HFFc6 (cell line): ENCODE results near the gene ARHGAP32. TPM values are rescaled to one million over a fixed set of nuclear protein-coding genes. Genes with fewer than 3 reads are reported as not detected.

ENCODE experiments used
- DNase-seq: peaks from one replicate; pipeline ENCODE4 v3.0.0-alpha.2; 2018
- H3K27ac Mint-ChIP-seq: 2 replicates; pipeline ENCODE4 v1.8.0; 2020; ENCODE audit warnings: mild to moderate bottlenecking, mixed read lengths
- H3K27me3 Mint-ChIP-seq: 2 replicates; pipeline ENCODE4 v1.8.0; 2021; ENCODE audit warnings: mild to moderate bottlenecking, moderate library complexity, mixed read lengths; ENCODE audit not compliant: insufficient read depth
- H3K36me3 Mint-ChIP-seq: 2 replicates; pipeline ENCODE4 v1.8.0; 2021; ENCODE audit warnings: low read depth, mixed read lengths
- H3K4me1 Mint-ChIP-seq: 2 replicates; pipeline ENCODE4 v1.8.0; 2020; ENCODE audit warnings: low read depth, mixed read lengths
- H3K4me3 Mint-ChIP-seq: 2 replicates; pipeline ENCODE4 v1.8.0; 2020; ENCODE audit warnings: mild to moderate bottlenecking, moderate library complexity, mixed read lengths
- H3K9me3 Mint-ChIP-seq: 2 replicates; pipeline ENCODE4 v1.8.0; 2020; ENCODE audit warnings: mild to moderate bottlenecking, mixed read lengths
- long read RNA-seq: library from polyadenylated mRNA; unstranded; transcript quantifications from one replicate; pipeline ENCODE4 v2.0.0, GENCODE V29; 2019
- total RNA-seq, 6 experiments: library from RNA; stranded (reverse); fragmentation: NEBNext Ultra II Directional; extraction: Animal tissue kit (Norgen Biotek cat#: 25700); gene quantifications; 2 replicates in 1 of 6; 3 replicates in 5 of 6; pipeline ENCODE4 v1.2.3, GENCODE V29; 2021
- TF ChIP-seq, protein P1 (sequence below): fragments of 200-600 bp; sonication (generic); IDR thresholded peaks from 2 replicates; pipeline ENCODE4 v1.5.0; 2021; ENCODE audit warnings: antibody characterized with exemption, mild to moderate bottlenecking

Gene ARHGAP32
- 1 to 10 TPM; 7.6 to 8.7 (median 8.0) TPM for total RNA-seq
- long read RNA-seq, partial matches to known transcripts, result 0 of 1 reads
- long read RNA-seq, other reads (novel, unspliced or antisense), result 1 of 1 reads

DNA sequence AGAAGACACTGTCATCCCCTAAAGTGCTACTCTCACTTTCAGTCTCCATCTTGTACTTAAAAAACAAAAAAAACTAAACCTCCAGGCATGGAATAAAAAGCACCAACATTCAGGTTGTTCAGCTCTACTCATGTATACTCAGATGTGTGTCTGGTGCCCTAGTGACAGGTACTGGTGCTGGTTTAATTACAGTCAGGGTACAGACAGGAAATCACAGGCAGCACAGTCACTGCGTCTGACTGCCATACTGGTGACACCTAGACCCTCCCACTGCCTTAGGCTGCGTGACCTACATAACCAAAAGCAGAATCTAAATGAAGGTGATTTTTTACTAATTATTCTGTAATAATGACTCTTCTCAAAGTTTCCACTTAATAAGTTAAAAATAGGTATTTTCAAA, at the start of gene ARHGAP32:
ARHGAP32 (minus strand) TSS at position 176 of the 400 bp plus-strand sequence; CDS start at position 49, 127 bp downstream.
- TF ChIP-seq, protein P1, sequence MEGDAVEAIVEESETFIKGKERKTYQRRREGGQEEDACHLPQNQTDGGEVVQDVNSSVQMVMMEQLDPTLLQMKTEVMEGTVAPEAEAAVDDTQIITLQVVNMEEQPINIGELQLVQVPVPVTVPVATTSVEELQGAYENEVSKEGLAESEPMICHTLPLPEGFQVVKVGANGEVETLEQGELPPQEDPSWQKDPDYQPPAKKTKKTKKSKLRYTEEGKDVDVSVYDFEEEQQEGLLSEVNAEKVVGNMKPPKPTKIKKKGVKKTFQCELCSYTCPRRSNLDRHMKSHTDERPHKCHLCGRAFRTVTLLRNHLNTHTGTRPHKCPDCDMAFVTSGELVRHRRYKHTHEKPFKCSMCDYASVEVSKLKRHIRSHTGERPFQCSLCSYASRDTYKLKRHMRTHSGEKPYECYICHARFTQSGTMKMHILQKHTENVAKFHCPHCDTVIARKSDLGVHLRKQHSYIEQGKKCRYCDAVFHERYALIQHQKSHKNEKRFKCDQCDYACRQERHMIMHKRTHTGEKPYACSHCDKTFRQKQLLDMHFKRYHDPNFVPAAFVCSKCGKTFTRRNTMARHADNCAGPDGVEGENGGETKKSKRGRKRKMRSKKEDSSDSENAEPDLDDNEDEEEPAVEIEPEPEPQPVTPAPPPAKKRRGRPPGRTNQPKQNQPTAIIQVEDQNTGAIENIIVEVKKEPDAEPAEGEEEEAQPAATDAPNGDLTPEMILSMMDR, result no peak
- Mint-ChIP-seq H3K27me3 (no peaks in the 10 kb centered on the region), H3K36me3 (peaks cover under 1% of the 10 kb centered on the region; the same call in 1 of the 2 replicates), H3K4me1 (no peaks in the 10 kb centered on the region), H3K27ac (no peak within 1 kb of the TSS), H3K9me3 (no peaks in the 10 kb centered on the region), H3K4me3 (no peak within 1 kb of the TSS)
- DNase-seq, result no peak

DNA sequence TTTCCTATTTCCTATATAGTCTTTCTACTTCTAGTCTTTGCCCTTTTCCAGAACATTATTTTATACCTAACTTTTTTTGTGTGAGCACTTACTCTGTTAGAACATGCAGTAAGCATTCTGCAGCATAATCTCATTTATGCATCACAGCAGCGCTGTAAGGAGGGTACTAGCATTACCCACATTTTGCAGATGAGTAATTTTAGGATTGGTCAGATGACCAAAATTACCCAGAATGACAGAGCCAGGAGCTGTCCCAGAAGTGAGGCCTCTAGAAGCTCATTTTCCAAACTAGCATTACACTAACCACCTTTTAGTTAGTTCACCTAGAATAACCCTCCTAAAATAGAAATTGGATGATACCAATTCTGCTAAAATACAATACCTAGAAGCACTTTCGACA, 47.1 kb upstream of the ARHGAP32 start:
- Mint-ChIP-seq H3K9me3 (no peaks in the 10 kb centered on the region), H3K4me3 (no peak overlapping the region), H3K27me3 (peaks cover 1% of the 10 kb centered on the region; the same call in 1 of the 2 replicates), H3K4me1 (no peaks in the 10 kb centered on the region; the same call in 1 of the 2 replicates), H3K27ac (no peak overlapping the region), H3K36me3 (peaks cover 12% of the 10 kb centered on the region)
- TF ChIP-seq, protein P1, result no peak
- DNase-seq, result no peak

DNA sequence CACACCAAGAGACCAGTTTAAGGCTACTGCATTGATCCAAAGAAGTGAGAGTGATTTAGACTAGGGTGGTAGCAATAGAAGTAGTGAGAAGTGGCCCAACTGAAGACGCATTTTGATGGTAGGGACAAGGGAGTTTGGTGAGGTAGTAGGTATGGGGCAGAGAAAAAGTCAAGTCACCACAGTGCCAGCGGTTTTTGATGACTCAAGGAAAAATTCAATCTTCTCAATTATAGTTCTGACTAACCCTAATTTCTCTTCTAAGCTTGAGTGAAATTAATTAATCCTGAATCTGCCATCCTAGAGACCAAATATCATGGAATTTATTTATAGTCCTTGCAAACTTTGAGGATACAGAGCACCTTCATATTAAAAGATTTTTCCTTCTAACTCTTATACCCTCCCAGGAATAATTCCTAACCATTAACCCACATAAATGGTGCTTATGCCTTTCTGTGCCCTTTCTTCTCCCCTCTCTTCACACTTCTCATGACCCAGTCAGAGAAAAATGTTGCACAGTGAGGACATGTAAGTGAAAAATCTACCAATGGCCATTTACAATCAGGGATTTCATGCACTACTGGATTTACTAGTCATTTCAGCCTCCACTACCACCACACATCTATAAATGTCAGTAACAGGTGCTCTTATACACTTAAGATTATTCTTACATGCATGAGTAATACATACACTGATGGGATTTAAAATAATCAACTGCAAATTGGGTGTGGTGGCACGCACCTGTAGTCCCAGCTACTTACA, 45.9 kb upstream of the ARHGAP32 start:
- Mint-ChIP-seq H3K27me3 (no peaks in the 10 kb centered on the region), H3K9me3 (no peaks in the 10 kb centered on the region), H3K36me3 (peaks cover 12% of the 10 kb centered on the region), H3K4me1 (no peaks in the 10 kb centered on the region; the same call in 1 of the 2 replicates), H3K4me3 (no peak overlapping the region), H3K27ac (no peak overlapping the region)
- no peak for DNase-seq
- TF ChIP-seq, protein P1, result no peak

DNA sequence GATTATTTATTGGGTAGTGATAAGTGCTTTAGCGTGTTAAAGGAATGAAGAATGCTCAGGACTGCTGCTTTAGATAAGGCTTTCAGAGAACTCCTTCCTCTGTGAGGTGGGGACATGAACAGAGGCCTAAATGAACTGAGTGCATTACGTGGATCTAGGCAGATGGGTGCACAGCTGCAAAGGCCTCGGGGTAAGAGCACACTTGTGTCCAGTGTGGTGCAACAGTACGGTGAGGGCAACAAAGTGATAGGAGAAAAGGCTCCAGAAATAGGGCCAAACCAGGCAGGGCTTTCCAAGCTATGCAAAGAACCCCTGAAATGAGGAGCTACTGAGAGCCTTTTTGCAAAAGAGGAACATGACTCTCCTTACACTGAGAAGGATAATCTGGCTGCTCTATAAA, 45.3 kb upstream of the ARHGAP32 start:
- no peaks in the 10 kb centered on the region for H3K9me3 Mint-ChIP-seq

DNA sequence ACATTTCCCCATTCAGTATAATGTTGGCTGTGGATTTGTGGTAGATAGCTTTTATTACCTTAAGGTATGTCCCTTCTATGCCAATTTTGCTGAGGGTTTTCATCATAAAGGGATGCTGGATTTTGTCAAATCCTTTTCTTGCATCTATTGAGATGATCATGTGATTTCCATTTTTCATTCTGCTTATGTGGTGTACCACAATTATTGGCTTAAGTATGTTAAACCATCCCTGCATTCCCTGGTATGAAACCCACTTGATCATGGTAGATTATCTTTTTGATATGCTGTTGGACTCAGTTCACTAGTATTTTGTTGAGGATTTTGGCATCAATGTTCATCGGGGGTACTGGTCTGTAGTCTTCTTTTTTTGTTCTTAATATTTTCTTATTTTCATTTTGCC, 44.7 kb upstream of the ARHGAP32 start:
- TF ChIP-seq, protein P1, result no peak
- DNase-seq, result no peak

More for the DNA sequence above, 45.3 kb upstream of the ARHGAP32 start:
- no peaks in the 10 kb centered on the region for H3K27me3 Mint-ChIP-seq
- TF ChIP-seq, protein P1, result no peak
- peaks cover 12% of the 10 kb centered on the region for H3K36me3 Mint-ChIP-seq
- no peak overlapping the region for H3K27ac Mint-ChIP-seq
- no peak for DNase-seq
- H3K4me1 Mint-ChIP-seq, result no peaks in the 10 kb centered on the region
- no peak overlapping the region for H3K4me3 Mint-ChIP-seq

More for the DNA sequence above, 44.7 kb upstream of the ARHGAP32 start:
- H3K27me3 Mint-ChIP-seq, result no peaks in the 10 kb centered on the region
- H3K27ac Mint-ChIP-seq, result no peak overlapping the region
- no peaks in the 10 kb centered on the region for H3K4me1 Mint-ChIP-seq
- H3K9me3 Mint-ChIP-seq, result no peaks in the 10 kb centered on the region
- no peak overlapping the region for H3K4me3 Mint-ChIP-seq
- peaks cover 12% of the 10 kb centered on the region for H3K36me3 Mint-ChIP-seq
